GM12878 (cell line): ENCODE results near the gene ABHD8. TPM values are rescaled to one million over a fixed set of nuclear protein-coding genes. Genes with fewer than 3 reads are reported as not detected.

ENCODE experiments used
- ATAC-seq: fragments of 200-7000 bp; cut with Tn5 transposase; 3 replicates; pipeline ENCODE4 v1.9.1; 2020; ENCODE audit warnings: mild to moderate bottlenecking, moderate library complexity
- BruUV-seq: library from RNA; stranded (reverse); fragments of 400-500 nt; replicated peaks from 2 replicates; lab custom pipeline; 2021; lab: Mats Ljungman, UMichigan
- CTCF ChIA-PET: fragments of 300-600 bp; sonication (Branson Sonifier 250); formaldehyde crosslinking; extraction: SDS; loops from one replicate; lab custom pipeline; 2021; ENCODE audit warnings: inconsistent platforms; lab: Yijun Ruan, JAX
- POLR2A ChIA-PET: fragments of 350-600 bp; formaldehyde crosslinking; extraction: SDS; loops from one replicate; lab custom pipeline; 2021; ENCODE audit warnings: inconsistent platforms; lab: Charles Lee
- RAD21 ChIA-PET: fragments of 300-600 bp; sonication (Branson Sonifier 250); formaldehyde crosslinking; loops from one replicate; lab custom pipeline; 2023; ENCODE audit warnings: antibody characterized with exemption; ENCODE audit not compliant: unreplicated experiment; lab: Charles Lee
- SMC1A ChIA-PET: fragments of 300-600 bp; sonication (Branson Sonifier 250); formaldehyde crosslinking; loops from one replicate; lab custom pipeline; 2023; ENCODE audit not compliant: unreplicated experiment, uncharacterized antibody; lab: Charles Lee
- DNase-seq: peaks from one replicate; pipeline ENCODE4 v3.0.0-alpha.2; 2011; ENCODE audit warnings: low read depth, low spot score
- FAIRE-seq: peaks from 3 replicates; lab custom pipeline; 2011; peaks lifted over from hg19 to GRCh38; lab: Jason Lieb, UNC
- H2AFZ ChIP-seq: 2 replicates; pipeline ENCODE4 v1.6.0; 2011; ENCODE audit warnings: low read depth, low read length, control low read depth; ENCODE audit not compliant: control insufficient read depth
- H3K27ac ChIP-seq: 2 replicates; pipeline ENCODE4 v1.5.1; 2011; ENCODE audit warnings: control low read depth; ENCODE audit not compliant: control insufficient read depth, insufficient read depth
- H3K27me3 ChIP-seq, 2 experiments: replicated peaks in 1 of 2; 2 replicates each; pipeline versions ENCODE4 v1.6.0 to v1.6.1; 2011; ENCODE audit warnings: low read length in 1 of 2; ENCODE audit not compliant: control insufficient read depth in 2 of 2, insufficient read depth in 2 of 2
- H3K36me3 ChIP-seq, 2 experiments: 2 replicates each; pipeline ENCODE4 v1.5.1; 2011; ENCODE audit warnings: low read length in 1 of 2; ENCODE audit not compliant: control insufficient read depth in 2 of 2, insufficient read depth in 2 of 2
- H3K4me1 ChIP-seq: 2 replicates; pipeline ENCODE4 v1.6.1; 2011; ENCODE audit warnings: mild to moderate bottlenecking, low read length, moderate library complexity, mixed read lengths; ENCODE audit not compliant: control insufficient read depth, insufficient read depth
- H3K4me2 ChIP-seq: 2 replicates; pipeline ENCODE4 v1.6.0; 2011; ENCODE audit warnings: control low read depth; ENCODE audit not compliant: control insufficient read depth, insufficient read depth
- H3K4me3 ChIP-seq: fragments of 200-600 bp; sonication (generic); 2 replicates; pipeline ENCODE4 v1.5.1; 2016
- H3K79me2 ChIP-seq: 2 replicates; pipeline ENCODE4 v1.6.0; 2011; ENCODE audit warnings: low read length; ENCODE audit not compliant: control insufficient read depth, insufficient read depth
- H3K9ac ChIP-seq: 2 replicates; pipeline ENCODE4 v1.8.0; 2011; ENCODE audit warnings: low read length, control low read depth, mixed read lengths; ENCODE audit not compliant: control insufficient read depth, insufficient read depth
- H3K9me3 ChIP-seq: replicated peaks from 3 replicates; pipeline ENCODE4 v1.5.1; 2011; ENCODE audit warnings: mild to moderate bottlenecking, low read length; ENCODE audit not compliant: control insufficient read depth, insufficient read depth
- H4K20me1 ChIP-seq: 2 replicates; pipeline ENCODE4 v1.6.0; 2011; ENCODE audit not compliant: control insufficient read depth, insufficient read depth
- CEBPB ChIP-seq, 2 experiments: fragments of 150-350 bp in 1 of 2; IDR thresholded peaks; 2 replicates each; pipeline ENCODE4 v1.6.1; 2012 to 2014; ENCODE audit warnings: low read depth in 2 of 2, low read length in 2 of 2, borderline replicate concordance in 1 of 2, inconsistent platforms in 1 of 2
- CHD2 ChIP-seq: IDR thresholded peaks from 2 replicates; pipeline ENCODE4 v1.6.1; 2011; ENCODE audit warnings: low read depth, low read length, improper control_type of control experiment, borderline replicate concordance
- EZH2 ChIP-seq: IDR thresholded peaks from 2 replicates; pipeline ENCODE4 v1.6.1; 2012; ENCODE audit warnings: low read depth, mild to moderate bottlenecking, control low read depth, inconsistent platforms, low read length, borderline replicate concordance; ENCODE audit not compliant: control insufficient read depth
- GATAD2B ChIP-seq: fragments of 450-650 bp; conservative IDR thresholded peaks from 2 replicates; pipeline ENCODE4 v1.6.1; 2017; ENCODE audit warnings: low read depth, mild to moderate bottlenecking, moderate library complexity
- IRF4 ChIP-seq: IDR thresholded peaks from 2 replicates; pipeline ENCODE4 v1.6.1; 2011; ENCODE audit warnings: low read depth, low read length
- KLF5 ChIP-seq: fragments of 450-650 bp; IDR thresholded peaks from 2 replicates; pipeline ENCODE4 v1.6.1; 2014; ENCODE audit warnings: mild to moderate bottlenecking; ENCODE audit not compliant: partially characterized antibody
- NR2C2 ChIP-seq: IDR thresholded peaks from 2 replicates; pipeline ENCODE4 v1.6.1; 2011; ENCODE audit warnings: borderline replicate concordance, low read depth; ENCODE audit not compliant: control insufficient read depth, insufficient read length
- SIN3A ChIP-seq: IDR thresholded peaks from 2 replicates; pipeline ENCODE4 v1.6.1; 2012; ENCODE audit warnings: low read depth, low read length, improper control_type of control experiment
- SRF ChIP-seq, 2 experiments: IDR thresholded peaks; 2 replicates each; pipeline ENCODE4 v1.6.1; 2011; ENCODE audit warnings: low read depth in 2 of 2, low read length in 2 of 2, mild to moderate bottlenecking in 1 of 2, moderate library complexity in 1 of 2
- WRNIP1 ChIP-seq: IDR thresholded peaks from 2 replicates; pipeline ENCODE4 v1.6.1; 2011; ENCODE audit warnings: low read depth, low read length, improper control_type of control experiment, borderline replicate concordance
- YY1 ChIP-seq: IDR thresholded peaks from 2 replicates; pipeline ENCODE4 v1.6.1; 2011; ENCODE audit warnings: low read depth, mild to moderate bottlenecking, low read length
- ZNF384 ChIP-seq: IDR thresholded peaks from 2 replicates; pipeline ENCODE4 v1.6.1; 2012; ENCODE audit warnings: low read depth, mild to moderate bottlenecking, low read length, improper control_type of control experiment, borderline replicate concordance
- WGBS: methylation state at CpG from one replicate; pipeline ENCODE4 v1.1.6; 2016; ENCODE audit warnings: low lambda C conversion rate; ENCODE audit not compliant: insufficient replicate concordance, insufficient coverage; ENCODE audit errors: missing lambda C conversion rate; 5-methylcytosine and 5-hydroxymethylcytosine counted together
- in situ Hi-C: fragments of 300-500 bp; cut with MboI; formaldehyde crosslinking; loops from 9 replicates; pipeline ENCODE4 v1.14.3; 2018; ENCODE audit warnings: mixed read lengths
- intact Hi-C: fragments of 100-400 bp; cut with micrococcal nuclease; formaldehyde crosslinking; loops from one replicate; pipeline ENCODE4 v1.14.2; 2022; ENCODE audit not compliant: unreplicated experiment
- polyA plus RNA-seq, 11 experiments: library from polyadenylated mRNA; depleted of rRNA in 4 of 11; unstranded in 6 of 11; stranded (reverse) in 5 of 11; fragments of >200 nt; fragmentation: Nextera tagmentation in 4 of 11; fragmentation: Illumina TruSeq in 1 of 11; extraction: Ambion mirVana in 4 of 11; extraction: Trizol in 1 of 11; gene quantifications; 1 replicate in 1 of 11; 2 replicates in 10 of 11; pipeline versions ENCODE4 v1.2.1 to v1.2.3, GENCODE V29; 2011 to 2016; ENCODE audit warnings: inconsistent platforms in 2 of 11, missing spikeins in 2 of 11, low read depth in 1 of 11
- total RNA-seq, 4 experiments: library from RNA; depleted of rRNA in 3 of 4; stranded (reverse); fragments of >200 nt in 3 of 4; fragmentation: Illumina TruSeq in 1 of 4; extraction: Trizol in 1 of 4; gene quantifications; 2 replicates each; pipeline versions ENCODE4 v1.2.1 to v1.2.3, GENCODE V29; 2013 to 2021
- TF ChIP-seq, protein P1 (sequence below): fragments of 450-650 bp; conservative IDR thresholded peaks from 2 replicates; pipeline ENCODE4 v1.6.1; 2017; ENCODE audit warnings: mild to moderate bottlenecking, moderate library complexity
- TF ChIP-seq, protein P2 (sequence below): IDR thresholded peaks from 2 replicates; pipeline ENCODE4 v1.6.1; 2012; ENCODE audit warnings: mild to moderate bottlenecking, low read depth, low read length
- TF ChIP-seq, protein P3 (sequence below): fragments of 450-650 bp; IDR thresholded peaks from 2 replicates; pipeline ENCODE4 v1.6.1; 2018; ENCODE audit warnings: mild to moderate bottlenecking, low read depth, moderate library complexity; ENCODE audit not compliant: partially characterized antibody

The ABHD8 gene
- total and polyA plus RNA-seq, 10 of the 15 experiments (the other 5 are each of a cell fraction or from before 2014, with no cell fraction given): 0.03 to 12.5 (median 6.0) TPM

DNA sequence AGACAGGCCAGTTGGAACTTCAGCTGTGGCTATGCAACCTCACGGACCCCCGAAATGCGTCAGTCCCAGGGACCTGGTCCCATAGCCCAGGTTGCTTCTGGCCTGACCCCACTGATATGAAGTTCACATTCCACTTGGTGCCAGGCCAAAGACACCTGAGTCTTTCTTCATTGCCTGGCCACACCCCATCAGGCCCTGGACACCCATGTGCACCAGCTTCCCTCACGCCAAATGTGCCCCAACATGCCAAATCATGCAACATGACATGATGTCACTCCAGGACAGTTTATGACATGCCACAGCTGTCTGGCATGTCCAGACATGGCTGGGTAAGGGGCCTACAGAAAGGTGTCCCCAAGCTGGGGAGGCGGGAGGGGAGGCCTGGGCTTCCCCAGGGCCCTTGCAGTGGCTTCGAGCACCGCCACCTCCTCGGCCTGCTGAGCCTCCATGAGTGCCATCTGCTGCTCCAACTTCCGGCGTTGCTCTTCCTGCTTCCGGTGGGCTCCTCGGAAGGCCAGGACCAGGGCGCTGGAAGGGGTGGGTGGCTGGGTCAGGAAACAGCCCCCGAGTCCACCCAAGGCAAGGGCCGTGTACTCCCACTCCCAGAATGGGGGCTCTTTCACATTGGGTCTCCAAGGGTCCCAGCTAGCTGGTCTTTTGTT is 53.2 kb downstream of the ABHD8 start:
- ChIA-PET POLR2A (no interaction called here), CTCF (interaction anchor here (0.6 to 3.8 kb wide), 4 partner anchors 10 to 133 kb away, joined by 3 to 17 read pairs (median 6); partner anchors contain the start of genes ANKLE1 and USHBP1), RAD21 (no interaction called here), SMC1A (interaction anchor here (1.2 kb wide), 1 partner anchor 17 kb away, joined by 3 read pairs; no protein-coding TSS in a partner anchor)
- H3K36me3 ChIP-seq: no peaks in the 10 kb centered on the region
- DNase-seq (no peak), ATAC-seq (no peak), FAIRE-seq (no peak)
- H2AFZ ChIP-seq: no peak overlapping the region
- H4K20me1 ChIP-seq: no peaks in the 10 kb centered on the region
- H3K9me3 ChIP-seq: no peaks in the 10 kb centered on the region
- no peaks in the 10 kb centered on the region for H3K27me3 ChIP-seq
- no peak overlapping the region for H3K4me2 ChIP-seq
- no peak overlapping the region for H3K9ac ChIP-seq
- in situ Hi-C loops (no loop called here), intact Hi-C loops (no loop called here)
- H3K79me2 ChIP-seq: no peaks in the 10 kb centered on the region; the same call in 1 of the 2 replicates
- BruUV-seq: no TSS peak
- no peak overlapping the region for H3K4me3 ChIP-seq
- H3K27ac ChIP-seq: no peak overlapping the region
- WGBS: 61% methylated on average over 15 of the region's 15 CpGs
- H3K4me1 ChIP-seq: peaks cover 9% of the 10 kb centered on the region
- TF ChIP-seq SRF (IDR thresholded peaks at IDR 0.05; ENCODE audit: low read depth in 2 of 2, low read length in 2 of 2): no peak
- TF ChIP-seq GATAD2B: no peak
- TF ChIP-seq, protein P1, sequence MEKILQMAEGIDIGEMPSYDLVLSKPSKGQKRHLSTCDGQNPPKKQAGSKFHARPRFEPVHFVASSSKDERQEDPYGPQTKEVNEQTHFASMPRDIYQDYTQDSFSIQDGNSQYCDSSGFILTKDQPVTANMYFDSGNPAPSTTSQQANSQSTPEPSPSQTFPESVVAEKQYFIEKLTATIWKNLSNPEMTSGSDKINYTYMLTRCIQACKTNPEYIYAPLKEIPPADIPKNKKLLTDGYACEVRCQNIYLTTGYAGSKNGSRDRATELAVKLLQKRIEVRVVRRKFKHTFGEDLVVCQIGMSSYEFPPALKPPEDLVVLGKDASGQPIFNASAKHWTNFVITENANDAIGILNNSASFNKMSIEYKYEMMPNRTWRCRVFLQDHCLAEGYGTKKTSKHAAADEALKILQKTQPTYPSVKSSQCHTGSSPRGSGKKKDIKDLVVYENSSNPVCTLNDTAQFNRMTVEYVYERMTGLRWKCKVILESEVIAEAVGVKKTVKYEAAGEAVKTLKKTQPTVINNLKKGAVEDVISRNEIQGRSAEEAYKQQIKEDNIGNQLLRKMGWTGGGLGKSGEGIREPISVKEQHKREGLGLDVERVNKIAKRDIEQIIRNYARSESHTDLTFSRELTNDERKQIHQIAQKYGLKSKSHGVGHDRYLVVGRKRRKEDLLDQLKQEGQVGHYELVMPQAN: no peak
- TF ChIP-seq, protein P2, sequence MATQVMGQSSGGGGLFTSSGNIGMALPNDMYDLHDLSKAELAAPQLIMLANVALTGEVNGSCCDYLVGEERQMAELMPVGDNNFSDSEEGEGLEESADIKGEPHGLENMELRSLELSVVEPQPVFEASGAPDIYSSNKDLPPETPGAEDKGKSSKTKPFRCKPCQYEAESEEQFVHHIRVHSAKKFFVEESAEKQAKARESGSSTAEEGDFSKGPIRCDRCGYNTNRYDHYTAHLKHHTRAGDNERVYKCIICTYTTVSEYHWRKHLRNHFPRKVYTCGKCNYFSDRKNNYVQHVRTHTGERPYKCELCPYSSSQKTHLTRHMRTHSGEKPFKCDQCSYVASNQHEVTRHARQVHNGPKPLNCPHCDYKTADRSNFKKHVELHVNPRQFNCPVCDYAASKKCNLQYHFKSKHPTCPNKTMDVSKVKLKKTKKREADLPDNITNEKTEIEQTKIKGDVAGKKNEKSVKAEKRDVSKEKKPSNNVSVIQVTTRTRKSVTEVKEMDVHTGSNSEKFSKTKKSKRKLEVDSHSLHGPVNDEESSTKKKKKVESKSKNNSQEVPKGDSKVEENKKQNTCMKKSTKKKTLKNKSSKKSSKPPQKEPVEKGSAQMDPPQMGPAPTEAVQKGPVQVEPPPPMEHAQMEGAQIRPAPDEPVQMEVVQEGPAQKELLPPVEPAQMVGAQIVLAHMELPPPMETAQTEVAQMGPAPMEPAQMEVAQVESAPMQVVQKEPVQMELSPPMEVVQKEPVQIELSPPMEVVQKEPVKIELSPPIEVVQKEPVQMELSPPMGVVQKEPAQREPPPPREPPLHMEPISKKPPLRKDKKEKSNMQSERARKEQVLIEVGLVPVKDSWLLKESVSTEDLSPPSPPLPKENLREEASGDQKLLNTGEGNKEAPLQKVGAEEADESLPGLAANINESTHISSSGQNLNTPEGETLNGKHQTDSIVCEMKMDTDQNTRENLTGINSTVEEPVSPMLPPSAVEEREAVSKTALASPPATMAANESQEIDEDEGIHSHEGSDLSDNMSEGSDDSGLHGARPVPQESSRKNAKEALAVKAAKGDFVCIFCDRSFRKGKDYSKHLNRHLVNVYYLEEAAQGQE: no peak
- no peak for TF ChIP-seq NR2C2
- TF ChIP-seq KLF5: no peak
- TF ChIP-seq IRF4: no peak
- TF ChIP-seq, protein P3, sequence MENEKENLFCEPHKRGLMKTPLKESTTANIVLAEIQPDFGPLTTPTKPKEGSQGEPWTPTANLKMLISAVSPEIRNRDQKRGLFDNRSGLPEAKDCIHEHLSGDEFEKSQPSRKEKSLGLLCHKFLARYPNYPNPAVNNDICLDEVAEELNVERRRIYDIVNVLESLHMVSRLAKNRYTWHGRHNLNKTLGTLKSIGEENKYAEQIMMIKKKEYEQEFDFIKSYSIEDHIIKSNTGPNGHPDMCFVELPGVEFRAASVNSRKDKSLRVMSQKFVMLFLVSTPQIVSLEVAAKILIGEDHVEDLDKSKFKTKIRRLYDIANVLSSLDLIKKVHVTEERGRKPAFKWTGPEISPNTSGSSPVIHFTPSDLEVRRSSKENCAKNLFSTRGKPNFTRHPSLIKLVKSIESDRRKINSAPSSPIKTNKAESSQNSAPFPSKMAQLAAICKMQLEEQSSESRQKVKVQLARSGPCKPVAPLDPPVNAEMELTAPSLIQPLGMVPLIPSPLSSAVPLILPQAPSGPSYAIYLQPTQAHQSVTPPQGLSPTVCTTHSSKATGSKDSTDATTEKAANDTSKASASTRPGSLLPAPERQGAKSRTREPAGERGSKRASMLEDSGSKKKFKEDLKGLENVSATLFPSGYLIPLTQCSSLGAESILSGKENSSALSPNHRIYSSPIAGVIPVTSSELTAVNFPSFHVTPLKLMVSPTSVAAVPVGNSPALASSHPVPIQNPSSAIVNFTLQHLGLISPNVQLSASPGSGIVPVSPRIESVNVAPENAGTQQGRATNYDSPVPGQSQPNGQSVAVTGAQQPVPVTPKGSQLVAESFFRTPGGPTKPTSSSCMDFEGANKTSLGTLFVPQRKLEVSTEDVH: no peak
- no peak for TF ChIP-seq EZH2
- no peak for TF ChIP-seq SIN3A
- no peak for TF ChIP-seq YY1
- no peak for TF ChIP-seq CHD2
- TF ChIP-seq WRNIP1: no peak
- TF ChIP-seq ZNF384: no peak
- TF ChIP-seq CEBPB (IDR thresholded peaks at IDR 0.05; ENCODE audit: borderline replicate concordance in 1 of 2, low read depth in 2 of 2, low read length in 2 of 2): no peak
